HEK293T (cell line): ENCODE results near the gene DNASE1L2.

ENCODE experiments used
- CTCF ChIA-PET: fragments of 350-600 bp; formaldehyde crosslinking; extraction: SDS; loops from one replicate; lab custom pipeline; 2021; ENCODE audit warnings: antibody characterized with exemption, inconsistent platforms; lab: Yijun Ruan, JAX
- POLR2A ChIA-PET: fragments of 350-600 bp; formaldehyde crosslinking; extraction: SDS; loops from one replicate; lab custom pipeline; 2020; ENCODE audit warnings: antibody characterized with exemption, inconsistent platforms; lab: Yijun Ruan, JAX
- DNase-seq: peaks from one replicate; pipeline ENCODE4 v3.0.0; 2012; ENCODE audit warnings: mixed read lengths; ENCODE audit errors: extremely low spot score
- ARNT ChIP-seq: fragments of 450-650 bp; IDR thresholded peaks from 2 replicates; pipeline ENCODE4 v1.6.1; 2017; ENCODE audit warnings: mild to moderate bottlenecking
- BHLHE40 ChIP-seq: fragments of 450-650 bp; IDR thresholded peaks from 2 replicates; pipeline ENCODE4 v1.6.1; 2016; ENCODE audit warnings: mild to moderate bottlenecking, moderate library complexity, borderline replicate concordance
- CTBP1 ChIP-seq: fragments of 450-650 bp; IDR thresholded peaks from 2 replicates; pipeline ENCODE4 v1.6.1; 2016; ENCODE audit warnings: borderline replicate concordance
- ELF4 ChIP-seq: fragments of 450-650 bp; IDR thresholded peaks from 2 replicates; pipeline ENCODE4 v1.6.1; 2017; ENCODE audit warnings: antibody characterized with exemption
- FOXA1 ChIP-seq: fragments of 450-650 bp; IDR thresholded peaks from 2 replicates; pipeline ENCODE4 v1.6.1; 2016; ENCODE audit warnings: mild to moderate bottlenecking
- FOXK2 ChIP-seq: fragments of 450-650 bp; IDR thresholded peaks from 2 replicates; pipeline ENCODE4 v1.6.1; 2016; ENCODE audit warnings: mild to moderate bottlenecking
- FOXM1 ChIP-seq: fragments of 450-650 bp; IDR thresholded peaks from 2 replicates; pipeline ENCODE4 v1.6.1; 2017; ENCODE audit warnings: mild to moderate bottlenecking, borderline replicate concordance
- HDGF ChIP-seq: fragments of 450-650 bp; IDR thresholded peaks from 2 replicates; pipeline ENCODE4 v1.6.1; 2017; ENCODE audit warnings: antibody characterized with exemption, borderline replicate concordance
- L3MBTL2 ChIP-seq: fragments of 450-650 bp; conservative IDR thresholded peaks from 2 replicates; pipeline ENCODE4 v1.6.1; 2016; ENCODE audit warnings: mild to moderate bottlenecking
- LEF1 ChIP-seq: fragments of 450-650 bp; IDR thresholded peaks from 2 replicates; pipeline ENCODE4 v1.6.1; 2017; ENCODE audit warnings: mild to moderate bottlenecking, borderline replicate concordance
- NFRKB ChIP-seq: fragments of 450-650 bp; IDR thresholded peaks from 2 replicates; pipeline ENCODE4 v1.6.1; 2016; ENCODE audit warnings: mild to moderate bottlenecking, moderate library complexity
- PKNOX1 ChIP-seq: fragments of 450-650 bp; IDR thresholded peaks from 2 replicates; pipeline ENCODE4 v1.6.1; 2016
- SP1 ChIP-seq: fragments of 450-650 bp; IDR thresholded peaks from 2 replicates; pipeline ENCODE4 v1.6.1; 2017
- SUZ12 ChIP-seq: fragments of 450-650 bp; IDR thresholded peaks from 2 replicates; pipeline ENCODE4 v1.6.1; 2016; ENCODE audit warnings: mild to moderate bottlenecking
- TARDBP ChIP-seq: fragments of 450-650 bp; IDR thresholded peaks from 2 replicates; pipeline ENCODE4 v1.6.1; 2016
- ZNF384 ChIP-seq: fragments of 450-650 bp; IDR thresholded peaks from 2 replicates; pipeline ENCODE4 v1.6.1; 2016

Gene DNASE1L2

GRCh38 chr16:2236337-2237101 lies at the start of gene DNASE1L2:
DNASE1L2 (plus strand) TSS chr16:2236444; CDS start chr16:2236817, 373 bp downstream.
- no peak for TF ChIP-seq SP1
- TF ChIP-seq FOXK2, result no peak
- TF ChIP-seq NFRKB, result no peak
- TF ChIP-seq FOXM1, result no peak
- DNase-seq, result no peak
- ChIA-PET CTCF (no interaction called here), POLR2A (interaction anchor here (0.6 to 1.4 kb wide), 4 partner anchors 13 to 81 kb away, joined by 3 to 4 read pairs (median 4); partner anchors contain the start of genes ECI1 and TRAF7)

GRCh38 chr16:2186505-2186904 lies 49.7 kb upstream of the DNASE1L2 start:
- ChIA-PET CTCF (no interaction called here), POLR2A (no interaction called here)
- TF ChIP-seq CTBP1 (no peak), HDGF (no peak), LEF1 (no peak), PKNOX1 (no peak), FOXM1 (no peak), ELF4 (no peak)
- DNase-seq, result no peak

GRCh38 chr16:2187212-2187611 lies 49.0 kb upstream of the DNASE1L2 start:
- CTCF ChIA-PET, result interaction anchor here (0.7 kb wide), 1 partner anchor 165 kb away, joined by 3 read pairs; no protein-coding TSS in a partner anchor
- DNase-seq, result no peak
- POLR2A ChIA-PET, result no interaction called here
- TF ChIP-seq TARDBP, result no peak
- no peak for TF ChIP-seq HDGF
- no peak for TF ChIP-seq ARNT
- TF ChIP-seq FOXM1, result no peak
- TF ChIP-seq SP1, result no peak
- no peak for TF ChIP-seq CTBP1
- no peak for TF ChIP-seq BHLHE40
- no peak for TF ChIP-seq FOXK2
- no peak for TF ChIP-seq LEF1
- TF ChIP-seq ELF4, result no peak
- no peak for TF ChIP-seq FOXA1
- no peak for TF ChIP-seq ZNF384
- no peak for TF ChIP-seq L3MBTL2
- no peak for TF ChIP-seq PKNOX1

- no peak for DNase-seq
- ChIA-PET POLR2A (no interaction called here), CTCF (no interaction called here)
- no peak for TF ChIP-seq L3MBTL2
- TF ChIP-seq CTBP1, result no peak
- no peak for TF ChIP-seq NFRKB
- no peak for TF ChIP-seq BHLHE40
- TF ChIP-seq FOXM1, result no peak
- TF ChIP-seq FOXA1, result no peak
- TF ChIP-seq SP1, result no peak
- no peak for TF ChIP-seq ARNT
- TF ChIP-seq HDGF, result no peak
- no peak for TF ChIP-seq FOXK2
- TF ChIP-seq ELF4, result no peak
- TF ChIP-seq LEF1, result no peak
- TF ChIP-seq TARDBP, result no peak
- TF ChIP-seq ZNF384, result no peak
- no peak for TF ChIP-seq SUZ12
These were observed 47.8 kb upstream of the DNASE1L2 start for GRCh38 chr16:2188395-2188794.

- no peak for DNase-seq
- ChIA-PET POLR2A (interaction anchor here (0.8 kb wide), 1 partner anchor 26 kb away, joined by 3 read pairs; the partner anchor contains the start of gene PGP), CTCF (no interaction called here)
- TF ChIP-seq ARNT (no peak), HDGF (no peak), FOXA1 (no peak), TARDBP (no peak), CTBP1 (no peak)
These were observed 46.9 kb upstream of the DNASE1L2 start for GRCh38 chr16:2189252-2189893.

- DNase-seq, result no peak
- ChIA-PET CTCF (no interaction called here), POLR2A (interaction anchor here (0.8 kb wide), 1 partner anchor 25 kb away, joined by 3 read pairs; the partner anchor contains the start of gene PGP)
- no peak for TF ChIP-seq ELF4
- no peak for TF ChIP-seq PKNOX1
- TF ChIP-seq TARDBP, result no peak
- no peak for TF ChIP-seq SUZ12
- no peak for TF ChIP-seq FOXM1
These were observed 46.1 kb upstream of the DNASE1L2 start for GRCh38 chr16:2190002-2190658.
